Endodermal cell (in vitro differentiated cells): ENCODE results near the gene HAPLN2. TPM values are rescaled to one million over a fixed set of nuclear protein-coding genes. Genes with fewer than 3 reads are reported as not detected.

ENCODE experiments used
- DNase-seq: peaks from one replicate; pipeline ENCODE4 v3.0.0-alpha.2; 2017
- H3K27ac ChIP-seq: 2 replicates; pipeline ENCODE4 v1.5.1; 2013; ENCODE audit warnings: mild to moderate bottlenecking, low read depth, low read length, moderate library complexity
- H3K27me3 ChIP-seq: 2 replicates; pipeline ENCODE4 v1.6.1; 2013; ENCODE audit warnings: mild to moderate bottlenecking, low read length, moderate library complexity; ENCODE audit not compliant: insufficient read depth, control insufficient read depth, poor library complexity, severe bottlenecking
- H3K36me3 ChIP-seq: 2 replicates; pipeline ENCODE4 v1.7.0; 2013; ENCODE audit warnings: mild to moderate bottlenecking, low read length, moderate library complexity; ENCODE audit not compliant: control insufficient read depth, insufficient read depth
- H3K4me1 ChIP-seq: one replicate; pipeline ENCODE4 v1.7.0; 2013; ENCODE audit warnings: low read length; ENCODE audit not compliant: control insufficient read depth, insufficient read depth
- H3K4me3 ChIP-seq: 2 replicates; pipeline ENCODE4 v1.5.1; 2013; ENCODE audit warnings: mild to moderate bottlenecking, low read length, moderate library complexity
- H3K9ac ChIP-seq: 2 replicates; pipeline ENCODE4 v1.6.1; 2013; ENCODE audit warnings: mild to moderate bottlenecking, low read length, moderate library complexity; ENCODE audit not compliant: poor library complexity, severe bottlenecking; ENCODE audit errors: extremely low read depth
- H3K9me3 ChIP-seq: 2 replicates; pipeline ENCODE4 v1.6.1; 2013; ENCODE audit warnings: mild to moderate bottlenecking, low read length, moderate library complexity; ENCODE audit not compliant: control insufficient read depth
- H3K27ac Mint-ChIP-seq: 2 replicates; pipeline ENCODE4 v1.8.0; 2020; ENCODE audit warnings: mixed read lengths
- H3K27me3 Mint-ChIP-seq: 2 replicates; pipeline ENCODE4 v1.8.0; 2021; ENCODE audit warnings: mild to moderate bottlenecking, mixed read lengths; ENCODE audit not compliant: insufficient read depth
- H3K36me3 Mint-ChIP-seq: 2 replicates; pipeline ENCODE4 v1.8.0; 2020; ENCODE audit warnings: low read depth, mixed read lengths
- H3K4me1 Mint-ChIP-seq: 2 replicates; pipeline ENCODE4 v1.8.0; 2020; ENCODE audit warnings: mixed read lengths
- H3K4me3 Mint-ChIP-seq: 2 replicates; pipeline ENCODE4 v1.8.0; 2020; ENCODE audit warnings: mild to moderate bottlenecking, moderate library complexity, mixed read lengths
- H3K9me3 Mint-ChIP-seq: 2 replicates; pipeline ENCODE4 v1.8.0; 2020; ENCODE audit warnings: mild to moderate bottlenecking, mixed read lengths
- WGBS, 2 experiments: methylation state at CpG; one replicate each; pipeline versions ENCODE4 v1.1.5 to v1.1.7; 2013; ENCODE audit warnings: missing lambda C conversion rate in 2 of 2, mixed read lengths in 1 of 2; ENCODE audit not compliant: insufficient coverage in 1 of 2, insufficient read length in 1 of 2; 5-methylcytosine and 5-hydroxymethylcytosine counted together
- total RNA-seq, 2 donors: library from RNA; stranded (reverse); fragmentation: NEBNext Ultra II Directional in 1 of 2; extraction: Animal tissue kit (Norgen Biotek cat#: 25700) in 1 of 2; gene quantifications; 2 replicates in 1 of 2; 3 replicates in 1 of 2; pipeline ENCODE4 v1.2.1, GENCODE V29; 2021
- TF ChIP-seq, protein P1 (sequence below): fragments of 200-600 bp; sonication (generic); conservative IDR thresholded peaks from 2 replicates; pipeline ENCODE4 v1.5.0; 2021; ENCODE audit warnings: antibody characterized with exemption, mild to moderate bottlenecking

HAPLN2 gene
- total RNA-seq, 2 donors from 2014 or later = 0.42 to 2.8 TPM

DNA sequence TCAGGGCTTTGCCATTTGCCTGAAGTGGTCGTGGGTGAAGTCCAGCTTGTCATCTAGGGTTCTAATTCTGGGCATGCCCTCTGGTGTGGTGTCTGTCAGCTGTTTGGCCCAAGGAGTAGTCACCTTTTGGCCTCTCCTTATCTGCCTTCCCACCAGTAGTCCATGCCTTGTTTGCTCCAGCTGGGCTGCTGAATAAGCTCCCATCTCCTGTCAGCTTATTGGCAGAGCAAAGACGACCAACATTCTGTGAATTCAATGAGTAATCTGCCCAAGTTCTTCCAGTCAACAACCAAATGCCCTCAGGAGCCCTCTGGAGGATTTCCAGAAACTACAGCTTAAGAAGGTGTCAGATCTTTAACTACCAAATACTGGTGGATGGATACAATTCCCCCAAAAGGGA is 29.7 kb downstream of the HAPLN2 start:
- TF ChIP-seq, protein P1, sequence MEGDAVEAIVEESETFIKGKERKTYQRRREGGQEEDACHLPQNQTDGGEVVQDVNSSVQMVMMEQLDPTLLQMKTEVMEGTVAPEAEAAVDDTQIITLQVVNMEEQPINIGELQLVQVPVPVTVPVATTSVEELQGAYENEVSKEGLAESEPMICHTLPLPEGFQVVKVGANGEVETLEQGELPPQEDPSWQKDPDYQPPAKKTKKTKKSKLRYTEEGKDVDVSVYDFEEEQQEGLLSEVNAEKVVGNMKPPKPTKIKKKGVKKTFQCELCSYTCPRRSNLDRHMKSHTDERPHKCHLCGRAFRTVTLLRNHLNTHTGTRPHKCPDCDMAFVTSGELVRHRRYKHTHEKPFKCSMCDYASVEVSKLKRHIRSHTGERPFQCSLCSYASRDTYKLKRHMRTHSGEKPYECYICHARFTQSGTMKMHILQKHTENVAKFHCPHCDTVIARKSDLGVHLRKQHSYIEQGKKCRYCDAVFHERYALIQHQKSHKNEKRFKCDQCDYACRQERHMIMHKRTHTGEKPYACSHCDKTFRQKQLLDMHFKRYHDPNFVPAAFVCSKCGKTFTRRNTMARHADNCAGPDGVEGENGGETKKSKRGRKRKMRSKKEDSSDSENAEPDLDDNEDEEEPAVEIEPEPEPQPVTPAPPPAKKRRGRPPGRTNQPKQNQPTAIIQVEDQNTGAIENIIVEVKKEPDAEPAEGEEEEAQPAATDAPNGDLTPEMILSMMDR = peak; percentile 51

GRCh38 chr1:156652131-156652991 is 33.1 kb downstream of the HAPLN2 start:
- no peak overlapping the region for H3K27ac ChIP-seq
- peak; percentile 92 for DNase-seq
- Mint-ChIP-seq H3K27ac (no peak overlapping the region), H3K4me3 (no peak overlapping the region), H3K9me3 (no peaks in the 10 kb centered on the region), H3K36me3 (no peaks in the 10 kb centered on the region), H3K4me1 (peaks cover 15% of the 10 kb centered on the region), H3K27me3 (peaks cover 100% of the 10 kb centered on the region)
- no peak overlapping the region for H3K4me3 ChIP-seq
- H3K9ac ChIP-seq = no peak overlapping the region
- H3K36me3 ChIP-seq = no peaks in the 10 kb centered on the region
- TF ChIP-seq, protein P1 = no peak
- WGBS, 2 experiments = 53 to 56% methylated on average over 13 to 16 of the region's 16 CpGs
- H3K4me1 ChIP-seq = no peaks in the 10 kb centered on the region
- H3K9me3 ChIP-seq = no peaks in the 10 kb centered on the region
- peaks cover 95% of the 10 kb centered on the region for H3K27me3 ChIP-seq

More for the DNA sequence above, 29.7 kb downstream of the HAPLN2 start:
- peak; percentile 77 for DNase-seq
- H3K4me3 ChIP-seq = no peak overlapping the region
- no peaks in the 10 kb centered on the region for H3K36me3 ChIP-seq
- no peak overlapping the region for H3K4me3 Mint-ChIP-seq
- no peak overlapping the region for H3K27ac Mint-ChIP-seq
- H3K27me3 Mint-ChIP-seq = peaks cover 100% of the 10 kb centered on the region
- 0 to 27% methylated on average over 1 to 2 of the region's 2 CpGs for WGBS, 2 experiments
- peaks cover 8% of the 10 kb centered on the region for H3K4me1 Mint-ChIP-seq
- no peak overlapping the region for H3K9ac ChIP-seq
- no peaks in the 10 kb centered on the region for H3K4me1 ChIP-seq
- no peaks in the 10 kb centered on the region for H3K9me3 Mint-ChIP-seq
- no peaks in the 10 kb centered on the region for H3K36me3 Mint-ChIP-seq
- no peak overlapping the region for H3K27ac ChIP-seq
- no peaks in the 10 kb centered on the region for H3K9me3 ChIP-seq
- peaks cover 94% of the 10 kb centered on the region for H3K27me3 ChIP-seq

DNA sequence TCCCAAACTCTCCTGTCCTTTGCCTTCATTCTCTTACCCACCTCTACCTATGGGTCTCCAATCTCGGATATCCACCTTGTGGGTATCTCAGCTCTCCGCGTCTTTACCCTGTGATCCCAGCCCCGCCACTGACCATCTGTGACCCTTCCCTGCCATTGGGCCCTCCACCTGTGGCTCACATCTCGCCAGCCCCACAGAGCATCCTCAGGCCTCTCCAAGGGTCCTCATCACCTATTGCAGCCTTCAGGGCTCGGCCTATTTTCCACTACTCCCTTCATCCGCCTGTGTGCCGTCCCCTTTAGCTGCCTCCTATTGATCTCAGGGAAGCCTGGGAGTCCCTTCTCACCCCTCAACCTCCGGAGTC is 33.8 kb downstream of the HAPLN2 start:
- Mint-ChIP-seq H3K27me3 (peaks cover 100% of the 10 kb centered on the region), H3K4me3 (no peak overlapping the region), H3K36me3 (no peaks in the 10 kb centered on the region), H3K27ac (no peak overlapping the region), H3K9me3 (no peaks in the 10 kb centered on the region), H3K4me1 (peaks cover 15% of the 10 kb centered on the region)
- Histone ChIP-seq H3K27me3 (peaks cover 95% of the 10 kb centered on the region), H3K36me3 (no peaks in the 10 kb centered on the region), H3K9me3 (no peaks in the 10 kb centered on the region), H3K9ac (no peak overlapping the region), H3K4me1 (no peaks in the 10 kb centered on the region), H3K27ac (no peak overlapping the region), H3K4me3 (no peak overlapping the region)
- TF ChIP-seq, protein P1 = no peak
- no peak for DNase-seq
- 87 to 97% methylated on average over 4 to 9 of the region's 9 CpGs for WGBS, 2 experiments
